ENCODE measurements around the gene TET1.
"Not testable (repeated sequence)": the region's sequence is repeated elsewhere in the genome, so short reads cannot be mapped to it uniquely, and the experiment has no call there.

The TET1 gene

DNA sequence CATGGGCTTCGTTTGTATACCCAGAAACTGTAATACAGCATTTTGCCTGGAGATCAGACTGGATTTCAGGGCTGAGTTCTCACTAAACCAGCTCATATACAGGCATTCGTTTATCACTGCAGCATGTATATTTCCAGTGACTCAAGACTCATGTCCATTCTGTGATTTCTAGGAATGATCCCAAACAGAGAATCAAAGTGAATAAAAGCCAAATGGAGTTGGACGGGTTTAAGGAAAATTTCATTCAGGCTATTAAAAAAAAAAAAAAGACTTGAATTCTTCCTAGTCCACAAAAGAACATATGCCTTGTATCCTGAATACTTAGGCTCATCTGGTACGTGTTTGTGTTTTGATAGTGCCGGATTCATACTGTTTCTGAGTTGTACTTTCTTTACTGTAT is 46.8 kb downstream of the TET1 start:
- no peak overlapping the region for H3K4me3 Mint-ChIP-seq
- peaks cover 28% of the 10 kb centered on the region for H3K4me1 Mint-ChIP-seq
- no peaks in the 10 kb centered on the region for H3K9me3 Mint-ChIP-seq

DNA sequence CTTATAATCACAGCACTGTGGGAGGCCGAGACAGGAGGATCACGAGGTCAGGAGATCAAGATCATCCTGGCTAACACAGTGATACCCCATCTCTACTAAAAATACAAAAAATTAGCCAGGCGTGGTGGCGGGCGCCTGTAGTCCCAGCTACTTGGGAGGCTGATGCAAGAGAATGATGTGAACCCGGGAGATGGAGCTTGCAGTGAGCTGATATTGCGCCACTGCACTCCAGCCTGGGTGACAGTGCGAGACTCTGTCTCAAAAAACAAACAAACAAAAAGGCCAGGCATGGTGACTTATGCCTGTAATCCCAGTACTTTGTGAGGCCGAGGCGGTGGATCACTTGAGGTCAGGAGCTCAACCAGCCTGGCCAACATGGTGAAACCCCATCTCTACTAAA is 49.9 kb downstream of the TET1 start:
- not testable (repeated sequence) for H3K27ac Mint-ChIP-seq; DNase-seq; H3K4me3 Mint-ChIP-seq; H3K9me3 Mint-ChIP-seq; H3K27me3 Mint-ChIP-seq (ENCODE audit: low read depth, poor library complexity); H3K4me1 Mint-ChIP-seq
- H3K36me3 Mint-ChIP-seq (ENCODE audit: low read depth), result peaks cover 40% of the 10 kb centered on the region

More for the DNA sequence above, 46.8 kb downstream of the TET1 start:
- TF ChIP-seq, protein P1, sequence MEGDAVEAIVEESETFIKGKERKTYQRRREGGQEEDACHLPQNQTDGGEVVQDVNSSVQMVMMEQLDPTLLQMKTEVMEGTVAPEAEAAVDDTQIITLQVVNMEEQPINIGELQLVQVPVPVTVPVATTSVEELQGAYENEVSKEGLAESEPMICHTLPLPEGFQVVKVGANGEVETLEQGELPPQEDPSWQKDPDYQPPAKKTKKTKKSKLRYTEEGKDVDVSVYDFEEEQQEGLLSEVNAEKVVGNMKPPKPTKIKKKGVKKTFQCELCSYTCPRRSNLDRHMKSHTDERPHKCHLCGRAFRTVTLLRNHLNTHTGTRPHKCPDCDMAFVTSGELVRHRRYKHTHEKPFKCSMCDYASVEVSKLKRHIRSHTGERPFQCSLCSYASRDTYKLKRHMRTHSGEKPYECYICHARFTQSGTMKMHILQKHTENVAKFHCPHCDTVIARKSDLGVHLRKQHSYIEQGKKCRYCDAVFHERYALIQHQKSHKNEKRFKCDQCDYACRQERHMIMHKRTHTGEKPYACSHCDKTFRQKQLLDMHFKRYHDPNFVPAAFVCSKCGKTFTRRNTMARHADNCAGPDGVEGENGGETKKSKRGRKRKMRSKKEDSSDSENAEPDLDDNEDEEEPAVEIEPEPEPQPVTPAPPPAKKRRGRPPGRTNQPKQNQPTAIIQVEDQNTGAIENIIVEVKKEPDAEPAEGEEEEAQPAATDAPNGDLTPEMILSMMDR (IDR thresholded peaks at IDR 0.05), result no peak
- Mint-ChIP-seq H3K36me3 (ENCODE audit: low read depth) (peaks cover 60% of the 10 kb centered on the region), H3K27me3 (ENCODE audit: low read depth, poor library complexity) (no peaks in the 10 kb centered on the region), H3K27ac (no peak overlapping the region)
- DNase-seq, result no peak

DNA sequence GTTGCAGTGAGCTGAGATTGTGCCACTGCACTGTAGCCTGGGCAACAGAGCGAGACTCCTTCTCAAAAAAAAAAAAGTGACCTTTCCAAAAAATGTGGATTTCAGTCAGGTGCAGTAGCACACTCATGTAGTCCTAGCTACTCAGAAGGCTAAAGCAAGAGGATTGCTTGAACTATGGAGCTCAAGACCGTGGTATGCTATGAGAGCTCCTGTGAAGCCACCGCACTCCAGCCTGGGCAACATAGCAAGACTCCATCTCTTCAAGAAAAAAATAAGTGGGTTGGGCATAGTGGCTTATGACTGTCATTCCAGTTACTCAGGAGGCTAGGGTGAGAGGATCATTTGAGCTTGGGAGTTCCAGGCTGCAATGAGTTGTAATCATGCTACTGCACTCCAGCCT is 51.1 kb downstream of the TET1 start:
- no peaks in the 10 kb centered on the region for H3K9me3 Mint-ChIP-seq
- TF ChIP-seq, protein P1 (IDR thresholded peaks at IDR 0.05), result no peak
- H3K4me3 Mint-ChIP-seq, result no peak overlapping the region

DNA sequence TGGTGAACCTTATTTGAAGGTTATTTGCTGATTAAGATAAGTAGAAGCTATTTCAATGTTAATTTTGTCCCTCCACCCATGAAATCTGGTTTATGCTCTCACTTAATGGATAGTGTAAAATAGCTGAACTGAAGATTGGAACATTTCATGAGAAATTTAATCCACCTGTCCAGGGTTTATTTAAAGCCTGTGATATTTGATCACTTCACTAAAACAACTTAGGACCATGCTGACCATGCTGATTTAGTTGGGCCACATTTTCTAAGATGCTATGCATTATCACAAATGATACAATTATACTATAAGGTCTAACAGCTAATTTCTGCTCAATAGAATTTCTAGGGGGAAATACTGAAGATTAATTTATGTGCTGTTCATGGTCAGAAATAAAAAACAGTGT is 53.8 kb downstream of the TET1 start:
- not testable (repeated sequence) for H3K4me3 Mint-ChIP-seq; H3K9me3 Mint-ChIP-seq; H3K4me1 Mint-ChIP-seq; H3K27me3 Mint-ChIP-seq (ENCODE audit: low read depth, poor library complexity); DNase-seq
- H3K27ac Mint-ChIP-seq, result peak overlapping the region; percentile 83
- peaks cover 48% of the 10 kb centered on the region for H3K36me3 Mint-ChIP-seq (ENCODE audit: low read depth)

More for the DNA sequence above, 51.1 kb downstream of the TET1 start:
- Mint-ChIP-seq H3K27ac (no peak overlapping the region), H3K4me1 (peaks cover 5% of the 10 kb centered on the region), H3K36me3 (ENCODE audit: low read depth) (peaks cover 42% of the 10 kb centered on the region), H3K27me3 (ENCODE audit: low read depth, poor library complexity) (no peaks in the 10 kb centered on the region)
- DNase-seq, result no peak

DNA sequence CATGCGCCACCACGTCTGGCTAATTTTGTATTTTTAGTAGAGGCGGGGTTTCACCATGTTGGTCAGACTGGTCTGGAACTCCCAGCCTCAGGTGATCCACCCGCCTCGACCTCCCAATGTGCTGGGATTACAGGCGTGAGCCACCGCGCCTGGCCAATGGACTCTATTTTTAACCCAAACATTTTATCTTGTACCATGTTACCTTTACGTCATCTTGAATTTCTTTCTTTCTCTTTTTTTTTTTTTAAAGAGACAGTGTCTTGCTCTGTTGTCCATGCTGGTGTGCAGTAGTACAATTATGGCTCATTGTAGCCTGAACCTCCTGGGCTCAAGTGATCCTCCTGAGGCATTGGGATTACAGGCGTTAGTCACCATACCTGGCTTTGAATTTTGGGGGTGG is 57.6 kb downstream of the TET1 start:
- not testable (repeated sequence) for H3K27ac Mint-ChIP-seq; H3K4me3 Mint-ChIP-seq; H3K9me3 Mint-ChIP-seq; DNase-seq; H3K4me1 Mint-ChIP-seq; H3K27me3 Mint-ChIP-seq (ENCODE audit: low read depth, poor library complexity)
- peaks cover 47% of the 10 kb centered on the region for H3K36me3 Mint-ChIP-seq (ENCODE audit: low read depth)

DNA sequence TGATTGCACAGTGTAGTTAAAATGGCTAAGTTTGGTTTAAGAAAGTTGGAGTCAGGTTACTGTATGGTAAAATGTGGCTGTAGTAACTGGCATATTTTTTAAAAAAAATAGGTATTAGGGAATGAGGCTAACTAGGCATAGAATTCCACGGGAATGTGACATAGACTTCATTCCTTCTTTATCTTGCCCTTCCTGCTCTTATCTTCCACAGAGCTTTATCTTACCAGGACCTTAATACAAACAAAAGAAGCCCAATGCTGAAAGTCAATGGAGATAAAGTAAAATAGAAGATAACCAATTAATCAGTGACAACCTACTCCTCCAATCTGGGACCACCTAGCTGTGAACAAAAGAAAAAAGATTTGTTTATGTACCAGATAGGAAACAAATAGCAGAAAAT is 58.1 kb downstream of the TET1 start:
- no peak for DNase-seq
- Mint-ChIP-seq H3K9me3 (no peaks in the 10 kb centered on the region), H3K4me3 (no peak overlapping the region), H3K27me3 (ENCODE audit: low read depth, poor library complexity) (no peaks in the 10 kb centered on the region), H3K36me3 (ENCODE audit: low read depth) (peaks cover 50% of the 10 kb centered on the region), H3K4me1 (peaks cover 9% of the 10 kb centered on the region), H3K27ac (no peak overlapping the region)
- TF ChIP-seq, protein P1 (IDR thresholded peaks at IDR 0.05), result no peak

DNA sequence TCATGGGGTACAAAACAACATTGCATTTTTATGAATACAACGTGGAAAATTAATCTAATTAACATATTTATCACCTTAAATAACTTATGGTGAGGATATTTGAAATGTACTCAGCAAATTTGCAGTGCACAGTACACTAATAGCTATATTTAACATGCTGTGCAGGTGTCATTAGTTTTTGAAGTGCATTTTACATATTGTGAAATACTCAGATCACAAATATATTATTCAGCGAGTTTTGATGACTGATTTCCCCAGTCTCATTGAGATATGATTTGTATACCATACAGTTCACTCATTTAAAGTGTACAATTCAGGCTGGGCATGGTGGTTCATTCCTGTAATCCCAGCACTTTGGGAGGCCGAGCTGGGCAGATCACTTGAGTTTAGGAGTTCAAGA is 59.5 kb downstream of the TET1 start:
- Mint-ChIP-seq H3K27ac (no peak overlapping the region), H3K4me3 (no peak overlapping the region), H3K9me3 (no peaks in the 10 kb centered on the region), H3K27me3 (ENCODE audit: low read depth, poor library complexity) (no peaks in the 10 kb centered on the region), H3K4me1 (peaks cover 4% of the 10 kb centered on the region), H3K36me3 (ENCODE audit: low read depth) (peaks cover 50% of the 10 kb centered on the region)
- TF ChIP-seq, protein P1 (IDR thresholded peaks at IDR 0.05), result no peak
- DNase-seq, result no peak
